ENCODE data around the gene GGTLC1. TPM values are rescaled to one million over a fixed set of nuclear protein-coding genes. Genes with fewer than 3 reads are reported as not detected.
A peak's percentile ranks its signal among the peaks of the same experiment; 100 is the strongest.
"Not testable (repeated sequence)": the region's sequence is repeated elsewhere in the genome, so short reads cannot be mapped to it uniquely, and the experiment has no call there.

The GGTLC1 gene
- total RNA-seq, 1 donor from 2014 or later: not detected

- not testable (repeated sequence) for DNase-seq
These were observed 5.5 kb upstream of the GGTLC1 start for GRCh38 chr20:23994001-23994633.

- DNase-seq: not testable (repeated sequence)
These were observed 4.9 kb upstream of the GGTLC1 start for GRCh38 chr20:23993440-23993839.

DNA sequence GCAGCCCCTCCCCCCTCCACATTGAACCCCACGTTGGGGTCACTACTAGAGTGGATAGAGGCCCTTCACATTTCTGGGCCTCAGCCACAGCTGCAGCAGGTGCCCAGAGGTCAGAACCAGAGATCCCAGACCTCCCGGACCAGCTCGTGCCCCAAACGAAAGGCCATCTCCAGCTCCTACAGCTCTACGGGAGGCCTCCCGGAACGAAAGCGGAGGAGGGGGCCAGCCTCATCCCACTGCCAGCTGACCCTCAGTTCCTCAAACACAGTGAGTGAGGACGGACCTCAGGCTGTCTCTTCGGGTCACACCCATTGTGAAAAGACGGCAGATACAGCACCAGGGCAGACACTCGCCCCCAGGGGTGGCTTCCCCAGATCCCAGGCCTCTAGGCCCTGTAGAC, 1.7 kb upstream of the GGTLC1 start:
- DNase-seq: not testable (repeated sequence)

- not testable (repeated sequence) for DNase-seq
These were observed 387 bp upstream of the GGTLC1 start for GRCh38 chr20:23988966-23989365.

- not testable (repeated sequence) for DNase-seq
These were observed 1.9 kb downstream of the GGTLC1 start for GRCh38 chr20:23986716-23987115.

DNA sequence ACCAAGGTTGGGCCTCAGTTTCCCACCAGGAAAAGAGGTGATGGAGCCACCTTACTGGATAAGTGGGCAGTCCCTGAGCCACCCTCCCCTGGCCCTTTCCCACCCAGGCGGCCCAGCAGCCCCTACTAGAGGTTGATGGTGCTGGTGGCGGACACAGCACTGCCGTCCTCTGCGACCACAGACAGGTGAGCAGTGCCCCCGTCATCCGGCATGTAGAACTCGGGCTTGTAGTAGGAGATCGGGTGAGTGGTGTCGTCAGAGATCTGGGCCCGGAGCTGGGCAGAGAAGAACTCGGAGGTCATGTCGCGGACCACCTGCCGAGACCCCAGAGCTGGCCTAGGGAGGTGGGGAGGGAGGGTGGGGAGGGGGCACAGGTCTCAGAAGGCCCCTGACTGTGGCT, 2.3 kb downstream of the GGTLC1 start:
- not testable (repeated sequence) for DNase-seq

- not testable (repeated sequence) for DNase-seq
These were observed 2.8 kb downstream of the GGTLC1 start for GRCh38 chr20:23985790-23986225.

GRCh38 chr20:23985066-23985789, 3.4 kb downstream of the GGTLC1 start:
- not testable (repeated sequence) for DNase-seq

DNA sequence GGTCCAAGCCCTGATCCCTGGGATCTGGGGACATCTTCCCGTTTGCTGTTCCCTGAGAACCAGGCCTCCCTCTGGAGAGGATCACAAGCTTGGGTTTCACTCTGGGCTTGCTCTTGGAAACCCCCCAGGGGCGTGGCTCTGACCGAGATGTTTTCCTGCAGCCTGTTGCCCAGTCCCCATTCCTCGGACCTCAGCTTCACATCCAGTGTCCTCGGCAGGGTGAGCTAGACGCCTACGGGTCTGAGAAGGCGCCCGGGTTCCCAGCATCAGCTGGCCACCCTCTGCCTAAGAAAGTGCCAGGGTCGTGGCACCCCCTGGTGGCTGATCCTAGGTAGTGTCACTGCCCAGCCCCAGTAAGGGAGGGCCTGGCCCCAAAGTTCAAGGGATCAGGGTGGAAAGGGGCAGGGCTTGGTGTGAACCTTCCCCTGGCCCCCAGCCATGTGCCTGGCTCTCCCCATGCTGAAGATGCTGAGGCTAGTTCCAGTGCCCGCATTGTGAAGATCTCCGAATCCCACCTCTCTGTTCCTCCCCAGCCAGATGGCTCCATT, 4.0 kb downstream of the GGTLC1 start:
- not testable (repeated sequence) for DNase-seq

- peak; percentile 66 for DNase-seq
These were observed 6.2 kb downstream of the GGTLC1 start for GRCh38 chr20:23982112-23983018.

- DNase-seq: not testable (repeated sequence)
These were observed 7.1 kb downstream of the GGTLC1 start for GRCh38 chr20:23981526-23981925.

DNA sequence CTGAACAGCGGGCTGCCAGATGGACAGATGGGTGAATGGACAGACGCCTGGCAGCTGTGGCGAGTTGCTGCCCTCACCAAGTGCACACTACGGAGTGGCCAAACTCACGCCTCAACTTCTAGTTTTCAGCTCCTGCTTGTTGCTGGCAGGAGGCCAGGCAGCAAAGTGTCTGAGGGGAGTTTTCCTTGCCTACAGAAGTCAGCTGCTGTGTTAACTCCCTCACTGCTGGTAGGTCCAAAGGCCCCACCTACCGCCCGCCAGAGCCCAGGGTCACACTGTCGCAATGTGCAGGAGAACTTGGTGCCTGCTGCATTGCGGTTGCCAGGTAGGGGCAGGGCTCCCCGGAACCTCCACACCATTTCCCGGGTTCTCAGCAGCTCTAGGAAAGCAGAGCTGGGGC, 7.6 kb downstream of the GGTLC1 start:
- peak; percentile 88 for DNase-seq

DNA sequence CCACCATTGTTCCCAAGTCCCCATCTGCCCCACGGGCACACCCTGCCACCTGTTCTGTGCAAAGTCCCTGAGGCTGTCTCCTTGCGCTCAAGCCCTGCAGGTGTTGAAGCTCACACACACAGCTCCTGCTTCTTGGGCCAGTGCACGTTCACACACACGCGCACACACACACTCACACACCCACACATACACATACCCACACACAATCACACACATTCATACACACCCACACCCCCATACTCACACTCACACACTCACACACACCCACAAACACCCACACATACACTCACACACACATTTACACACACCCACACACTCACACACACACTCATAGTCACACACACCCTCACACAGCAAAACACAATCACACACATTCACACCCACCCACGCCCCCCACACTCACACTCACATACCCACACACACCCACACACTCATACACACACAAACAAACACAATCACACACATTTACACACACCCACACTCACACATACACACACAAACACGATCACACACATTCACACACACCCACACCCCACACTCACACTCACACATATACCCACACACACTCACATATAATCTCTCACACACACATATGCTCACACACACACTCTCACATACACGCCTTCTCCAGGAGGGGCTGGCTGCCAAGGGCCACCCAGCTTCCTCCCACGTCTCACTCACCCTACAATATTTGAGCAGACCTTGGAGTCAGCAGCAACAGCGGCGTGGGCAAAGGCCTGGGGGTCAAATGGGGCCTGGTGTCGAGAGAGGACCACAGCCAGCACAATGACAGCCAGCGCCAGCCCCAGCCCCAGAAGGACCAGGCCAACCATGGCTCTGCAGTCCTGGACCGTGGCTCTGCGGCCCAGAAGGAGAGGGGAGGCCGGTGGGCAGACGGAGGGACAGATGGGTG, 8.4 kb downstream of the GGTLC1 start:
- DNase-seq: not testable (repeated sequence)

GRCh38 chr20:23979380-23979779, 9.2 kb downstream of the GGTLC1 start:
- DNase-seq: not testable (repeated sequence)

- DNase-seq: not testable (repeated sequence)
These were observed 10.1 kb downstream of the GGTLC1 start for GRCh38 chr20:23978457-23978856.

GRCh38 chr20:23974966-23975365, 13.6 kb downstream of the GGTLC1 start:
- no peak for DNase-seq

DNA sequence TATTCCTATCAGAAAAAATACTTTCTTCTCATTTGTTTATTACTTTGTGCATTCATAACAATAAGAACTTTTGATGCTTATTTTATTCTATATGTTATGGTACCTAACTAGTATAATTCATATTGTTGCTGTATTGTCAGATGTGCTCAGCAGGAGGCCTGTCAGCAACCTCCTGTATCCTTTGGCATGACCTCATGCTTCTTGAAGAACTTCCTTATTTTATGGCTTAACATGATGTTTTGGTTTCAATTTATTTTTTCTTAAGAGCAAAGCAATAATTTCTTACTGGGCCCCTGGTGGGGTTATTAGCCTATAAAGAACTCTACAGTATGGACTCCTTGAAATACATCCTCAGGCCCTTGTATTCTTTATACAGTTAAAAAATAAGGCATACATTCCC, 17.3 kb downstream of the GGTLC1 start:
- DNase-seq: no peak

- DNase-seq: no peak
These were observed 18.5 kb downstream of the GGTLC1 start for GRCh38 chr20:23970049-23970448.

GRCh38 chr20:23967616-23967979, 21.0 kb downstream of the GGTLC1 start:
- DNase-seq: peak; percentile 12

DNA sequence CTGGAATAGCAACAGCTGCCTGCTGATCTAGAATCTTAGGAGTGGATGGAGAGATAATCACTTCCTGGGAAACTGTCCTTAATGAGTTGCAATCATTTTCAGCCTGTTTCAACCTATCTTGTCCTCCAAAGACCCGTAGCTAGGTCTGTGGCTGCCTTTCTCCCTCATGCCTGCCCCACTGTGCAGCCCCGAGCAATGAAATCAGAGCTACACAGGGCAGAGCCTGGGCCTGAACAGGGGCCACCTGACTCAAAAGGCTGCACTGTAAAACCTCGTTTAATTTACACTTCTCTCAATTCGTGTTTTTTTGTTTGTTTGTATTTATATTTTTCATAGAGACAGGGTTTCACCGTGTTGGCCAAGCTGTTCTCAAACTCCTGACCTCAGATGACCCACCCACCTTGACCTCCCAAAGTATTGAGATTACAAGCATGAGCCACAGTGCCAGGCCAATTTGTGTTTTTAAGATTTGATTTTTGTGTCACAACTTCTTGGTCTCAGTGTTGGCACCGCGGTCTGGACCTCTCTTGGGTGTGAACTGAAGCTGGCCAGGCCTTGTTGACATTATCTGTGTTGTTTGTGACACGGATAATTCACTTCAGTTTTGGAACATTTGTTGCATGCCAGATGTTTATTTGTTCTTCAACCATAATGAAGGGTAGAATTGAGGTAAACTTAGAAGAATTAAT, 21.5 kb downstream of the GGTLC1 start:
- no peak for DNase-seq

DNA sequence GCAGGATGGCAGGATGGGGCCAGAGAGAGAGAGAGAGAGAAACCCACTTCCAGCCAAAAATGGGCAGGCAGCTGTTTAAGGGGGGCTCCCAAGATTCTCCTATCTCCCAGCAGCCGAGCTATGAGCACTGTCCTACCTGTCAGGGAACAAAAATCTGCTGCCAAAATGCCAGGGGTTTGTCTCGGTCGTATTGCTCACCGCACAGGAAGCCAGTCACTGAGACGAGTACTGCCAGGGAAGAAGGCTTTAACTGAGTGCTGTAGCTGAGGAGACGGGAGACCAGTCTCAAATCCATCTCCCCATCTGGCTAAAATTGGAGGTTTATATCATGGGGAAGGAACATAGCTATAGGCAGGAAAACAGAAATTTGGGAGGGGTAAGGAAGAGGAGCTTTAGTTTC, 22.3 kb downstream of the GGTLC1 start:
- DNase-seq: no peak
